HEK293T (cell line): ENCODE results near the gene TAF4B.

Source experiments
- FOXA1 ChIP-seq: fragments of 450-650 bp; IDR thresholded peaks from 2 replicates; pipeline ENCODE4 v1.6.1; 2016; ENCODE audit warnings: mild to moderate bottlenecking
- NFRKB ChIP-seq: fragments of 450-650 bp; IDR thresholded peaks from 2 replicates; pipeline ENCODE4 v1.6.1; 2016; ENCODE audit warnings: mild to moderate bottlenecking, moderate library complexity
- SP1 ChIP-seq: fragments of 450-650 bp; IDR thresholded peaks from 2 replicates; pipeline ENCODE4 v1.6.1; 2017
- SUZ12 ChIP-seq: fragments of 450-650 bp; IDR thresholded peaks from 2 replicates; pipeline ENCODE4 v1.6.1; 2016; ENCODE audit warnings: mild to moderate bottlenecking

- no peak for TF ChIP-seq SP1
- TF ChIP-seq NFRKB = no peak
- TF ChIP-seq SUZ12 = no peak
- TF ChIP-seq FOXA1 = no peak
Observed at GRCh38 chr18:26196605-26197004, 29.6 kb upstream of the TAF4B start.
